GM12878 (cell line): ENCODE measurements around the gene MRPL55. TPM values are rescaled to one million over a fixed set of nuclear protein-coding genes. Genes with fewer than 3 reads are reported as not detected.

Experiments
- CBX3 ChIP-seq: fragments of 200-600 bp; sonication (generic); IDR thresholded peaks from 2 replicates; pipeline ENCODE4 v1.6.1; 2016; ENCODE audit warnings: low read depth, borderline replicate concordance
- CREM ChIP-seq: IDR thresholded peaks from 2 replicates; pipeline ENCODE4 v1.6.1; 2014; ENCODE audit warnings: antibody characterized with exemption, low read depth
- IRF4 ChIP-seq: IDR thresholded peaks from 2 replicates; pipeline ENCODE4 v1.6.1; 2011; ENCODE audit warnings: low read depth, low read length
- MYC ChIP-seq: IDR thresholded peaks from 2 replicates; pipeline ENCODE4 v1.6.1; 2011; ENCODE audit warnings: mild to moderate bottlenecking, low read length, moderate library complexity, inconsistent platforms; ENCODE audit not compliant: insufficient read depth, insufficient replicate concordance, insufficient read length, severe bottlenecking
- PAX5 ChIP-seq: IDR thresholded peaks from 2 replicates; pipeline ENCODE4 v1.6.1; 2011; ENCODE audit warnings: low read depth, low read length, borderline replicate concordance
- POLR2AphosphoS5 ChIP-seq: IDR thresholded peaks from 2 replicates; pipeline ENCODE4 v1.6.1; 2011; ENCODE audit warnings: mild to moderate bottlenecking, low read length, inconsistent platforms
- RCOR1 ChIP-seq: conservative IDR thresholded peaks from 2 replicates; pipeline ENCODE4 v1.6.1; 2012; ENCODE audit warnings: low read depth, low read length, improper control_type of control experiment
- SPI1 ChIP-seq: IDR thresholded peaks from 2 replicates; pipeline ENCODE4 v1.6.1; 2011; ENCODE audit warnings: low read depth, mild to moderate bottlenecking, low read length, moderate library complexity, borderline replicate concordance; ENCODE audit not compliant: insufficient read depth
- SUZ12 ChIP-seq: fragments of 200-600 bp; sonication (generic); IDR thresholded peaks from one replicate; pipeline ENCODE4 v1.6.1; 2018; ENCODE audit warnings: antibody characterized with exemption, mild to moderate bottlenecking; ENCODE audit not compliant: unreplicated experiment
- ZNF217 ChIP-seq: fragments of 450-650 bp; IDR thresholded peaks from 2 replicates; pipeline ENCODE4 v1.6.1; 2017; ENCODE audit warnings: antibody characterized with exemption, mild to moderate bottlenecking
- polyA plus RNA-seq, 11 experiments: library from polyadenylated mRNA; depleted of rRNA in 4 of 11; unstranded in 6 of 11; stranded (reverse) in 5 of 11; fragments of >200 nt; fragmentation: Nextera tagmentation in 4 of 11; fragmentation: Illumina TruSeq in 1 of 11; extraction: Ambion mirVana in 4 of 11; extraction: Trizol in 1 of 11; gene quantifications; 1 replicate in 1 of 11; 2 replicates in 10 of 11; pipeline versions ENCODE4 v1.2.1 to v1.2.3, GENCODE V29; 2011 to 2016; ENCODE audit warnings: inconsistent platforms in 2 of 11, missing spikeins in 2 of 11, low read depth in 1 of 11
- total RNA-seq, 4 experiments: library from RNA; depleted of rRNA in 3 of 4; stranded (reverse); fragments of >200 nt in 3 of 4; fragmentation: Illumina TruSeq in 1 of 4; extraction: Trizol in 1 of 4; gene quantifications; 2 replicates each; pipeline versions ENCODE4 v1.2.1 to v1.2.3, GENCODE V29; 2013 to 2021
- TF ChIP-seq, protein P1 (sequence below): fragments of 450-650 bp; IDR thresholded peaks from 2 replicates; pipeline ENCODE4 v1.6.1; 2017; ENCODE audit warnings: borderline replicate concordance
- TF ChIP-seq, protein P2 (sequence below): IDR thresholded peaks from 2 replicates; pipeline ENCODE4 v1.6.1; 2011; ENCODE audit warnings: low read depth, low read length, improper control_type of control experiment, borderline replicate concordance
- TF ChIP-seq, protein P3 (sequence below): fragments of 450-650 bp; formaldehyde crosslinking; IDR thresholded peaks from 2 replicates; pipeline ENCODE4 v1.4.0; 2020; ENCODE audit warnings: mild to moderate bottlenecking, moderate library complexity
- TF ChIP-seq, protein P4 (sequence below): IDR thresholded peaks from 2 replicates; pipeline ENCODE4 v1.6.1; 2012; ENCODE audit warnings: low read depth, low read length, improper control_type of control experiment
- TF ChIP-seq, protein P5 (sequence below): fragments of 450-650 bp; IDR thresholded peaks from 2 replicates; pipeline ENCODE4 v1.6.1; 2017; ENCODE audit warnings: mild to moderate bottlenecking, low read depth, inconsistent platforms; ENCODE audit not compliant: poor library complexity, severe bottlenecking

MRPL55 gene
- total and polyA plus RNA-seq, 10 of the 15 experiments (the other 5 are each of a cell fraction or from before 2014, with no cell fraction given) = 15.1 to 143 (median 55.8) TPM

DNA sequence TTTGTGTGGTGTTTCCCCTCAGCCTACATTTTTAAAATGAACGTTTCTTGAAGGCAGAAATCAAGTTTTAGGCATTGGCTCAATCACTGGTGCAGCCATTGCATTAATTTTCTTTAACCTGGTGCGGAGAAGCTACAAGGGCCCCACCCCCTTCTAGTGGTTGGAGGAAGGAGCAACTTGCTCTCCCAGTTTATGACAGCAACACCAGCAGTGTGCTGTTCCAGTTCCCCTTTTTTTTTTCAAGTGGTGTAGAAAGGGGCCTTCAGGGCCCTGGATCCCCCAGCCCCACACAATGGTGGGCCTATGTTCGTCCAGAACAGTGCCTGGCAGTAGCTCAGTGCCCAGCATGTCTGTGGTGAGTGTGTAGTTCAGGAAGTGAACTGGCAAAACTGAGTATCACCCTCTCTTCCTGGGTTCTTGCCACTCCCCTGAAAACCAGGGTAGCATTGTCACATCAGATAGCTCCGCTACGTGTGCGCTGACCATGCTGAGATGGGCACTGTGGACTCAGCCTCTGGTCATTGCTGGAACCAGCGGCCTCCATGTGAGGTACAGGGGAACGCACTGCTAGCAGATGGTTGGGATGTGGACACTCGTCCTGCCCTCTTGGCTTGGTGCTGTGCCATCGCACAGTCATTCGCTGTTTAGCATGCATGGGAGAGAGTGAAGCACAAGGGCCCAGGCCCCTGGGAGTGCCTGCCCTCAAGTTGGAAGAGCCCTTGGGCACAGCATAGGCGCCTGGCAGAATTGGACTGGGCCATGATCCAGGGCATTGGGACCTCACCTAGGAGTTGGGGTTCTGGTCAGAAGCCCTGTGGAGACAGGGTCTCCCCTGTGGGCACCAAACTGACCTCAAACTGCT is 19.3 kb downstream of the MRPL55 start (continued):
- TF ChIP-seq, protein P1, sequence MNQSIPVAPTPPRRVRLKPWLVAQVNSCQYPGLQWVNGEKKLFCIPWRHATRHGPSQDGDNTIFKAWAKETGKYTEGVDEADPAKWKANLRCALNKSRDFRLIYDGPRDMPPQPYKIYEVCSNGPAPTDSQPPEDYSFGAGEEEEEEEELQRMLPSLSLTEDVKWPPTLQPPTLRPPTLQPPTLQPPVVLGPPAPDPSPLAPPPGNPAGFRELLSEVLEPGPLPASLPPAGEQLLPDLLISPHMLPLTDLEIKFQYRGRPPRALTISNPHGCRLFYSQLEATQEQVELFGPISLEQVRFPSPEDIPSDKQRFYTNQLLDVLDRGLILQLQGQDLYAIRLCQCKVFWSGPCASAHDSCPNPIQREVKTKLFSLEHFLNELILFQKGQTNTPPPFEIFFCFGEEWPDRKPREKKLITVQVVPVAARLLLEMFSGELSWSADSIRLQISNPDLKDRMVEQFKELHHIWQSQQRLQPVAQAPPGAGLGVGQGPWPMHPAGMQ = no peak
- TF ChIP-seq, protein P2, sequence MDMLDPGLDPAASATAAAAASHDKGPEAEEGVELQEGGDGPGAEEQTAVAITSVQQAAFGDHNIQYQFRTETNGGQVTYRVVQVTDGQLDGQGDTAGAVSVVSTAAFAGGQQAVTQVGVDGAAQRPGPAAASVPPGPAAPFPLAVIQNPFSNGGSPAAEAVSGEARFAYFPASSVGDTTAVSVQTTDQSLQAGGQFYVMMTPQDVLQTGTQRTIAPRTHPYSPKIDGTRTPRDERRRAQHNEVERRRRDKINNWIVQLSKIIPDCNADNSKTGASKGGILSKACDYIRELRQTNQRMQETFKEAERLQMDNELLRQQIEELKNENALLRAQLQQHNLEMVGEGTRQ = no peak
- TF ChIP-seq PAX5 (no peak), ZNF217 (no peak), SPI1 (peak; percentile 93), MYC (no peak), CREM (no peak), CBX3 (no peak), RCOR1 (no peak), SUZ12 (no peak), POLR2AphosphoS5 (peak; percentile 25; the same call in 1 of the 2 replicates), IRF4 (no peak)
- TF ChIP-seq, protein P3, sequence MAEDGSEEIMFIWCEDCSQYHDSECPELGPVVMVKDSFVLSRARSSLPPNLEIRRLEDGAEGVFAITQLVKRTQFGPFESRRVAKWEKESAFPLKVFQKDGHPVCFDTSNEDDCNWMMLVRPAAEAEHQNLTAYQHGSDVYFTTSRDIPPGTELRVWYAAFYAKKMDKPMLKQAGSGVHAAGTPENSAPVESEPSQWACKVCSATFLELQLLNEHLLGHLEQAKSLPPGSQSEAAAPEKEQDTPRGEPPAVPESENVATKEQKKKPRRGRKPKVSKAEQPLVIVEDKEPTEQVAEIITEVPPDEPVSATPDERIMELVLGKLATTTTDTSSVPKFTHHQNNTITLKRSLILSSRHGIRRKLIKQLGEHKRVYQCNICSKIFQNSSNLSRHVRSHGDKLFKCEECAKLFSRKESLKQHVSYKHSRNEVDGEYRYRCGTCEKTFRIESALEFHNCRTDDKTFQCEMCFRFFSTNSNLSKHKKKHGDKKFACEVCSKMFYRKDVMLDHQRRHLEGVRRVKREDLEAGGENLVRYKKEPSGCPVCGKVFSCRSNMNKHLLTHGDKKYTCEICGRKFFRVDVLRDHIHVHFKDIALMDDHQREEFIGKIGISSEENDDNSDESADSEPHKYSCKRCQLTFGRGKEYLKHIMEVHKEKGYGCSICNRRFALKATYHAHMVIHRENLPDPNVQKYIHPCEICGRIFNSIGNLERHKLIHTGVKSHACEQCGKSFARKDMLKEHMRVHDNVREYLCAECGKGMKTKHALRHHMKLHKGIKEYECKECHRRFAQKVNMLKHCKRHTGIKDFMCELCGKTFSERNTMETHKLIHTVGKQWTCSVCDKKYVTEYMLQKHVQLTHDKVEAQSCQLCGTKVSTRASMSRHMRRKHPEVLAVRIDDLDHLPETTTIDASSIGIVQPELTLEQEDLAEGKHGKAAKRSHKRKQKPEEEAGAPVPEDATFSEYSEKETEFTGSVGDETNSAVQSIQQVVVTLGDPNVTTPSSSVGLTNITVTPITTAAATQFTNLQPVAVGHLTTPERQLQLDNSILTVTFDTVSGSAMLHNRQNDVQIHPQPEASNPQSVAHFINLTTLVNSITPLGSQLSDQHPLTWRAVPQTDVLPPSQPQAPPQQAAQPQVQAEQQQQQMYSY (CRISPR knock-in tag) = no peak
- TF ChIP-seq, protein P4, sequence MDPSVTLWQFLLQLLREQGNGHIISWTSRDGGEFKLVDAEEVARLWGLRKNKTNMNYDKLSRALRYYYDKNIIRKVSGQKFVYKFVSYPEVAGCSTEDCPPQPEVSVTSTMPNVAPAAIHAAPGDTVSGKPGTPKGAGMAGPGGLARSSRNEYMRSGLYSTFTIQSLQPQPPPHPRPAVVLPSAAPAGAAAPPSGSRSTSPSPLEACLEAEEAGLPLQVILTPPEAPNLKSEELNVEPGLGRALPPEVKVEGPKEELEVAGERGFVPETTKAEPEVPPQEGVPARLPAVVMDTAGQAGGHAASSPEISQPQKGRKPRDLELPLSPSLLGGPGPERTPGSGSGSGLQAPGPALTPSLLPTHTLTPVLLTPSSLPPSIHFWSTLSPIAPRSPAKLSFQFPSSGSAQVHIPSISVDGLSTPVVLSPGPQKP = no peak
- TF ChIP-seq, protein P5, sequence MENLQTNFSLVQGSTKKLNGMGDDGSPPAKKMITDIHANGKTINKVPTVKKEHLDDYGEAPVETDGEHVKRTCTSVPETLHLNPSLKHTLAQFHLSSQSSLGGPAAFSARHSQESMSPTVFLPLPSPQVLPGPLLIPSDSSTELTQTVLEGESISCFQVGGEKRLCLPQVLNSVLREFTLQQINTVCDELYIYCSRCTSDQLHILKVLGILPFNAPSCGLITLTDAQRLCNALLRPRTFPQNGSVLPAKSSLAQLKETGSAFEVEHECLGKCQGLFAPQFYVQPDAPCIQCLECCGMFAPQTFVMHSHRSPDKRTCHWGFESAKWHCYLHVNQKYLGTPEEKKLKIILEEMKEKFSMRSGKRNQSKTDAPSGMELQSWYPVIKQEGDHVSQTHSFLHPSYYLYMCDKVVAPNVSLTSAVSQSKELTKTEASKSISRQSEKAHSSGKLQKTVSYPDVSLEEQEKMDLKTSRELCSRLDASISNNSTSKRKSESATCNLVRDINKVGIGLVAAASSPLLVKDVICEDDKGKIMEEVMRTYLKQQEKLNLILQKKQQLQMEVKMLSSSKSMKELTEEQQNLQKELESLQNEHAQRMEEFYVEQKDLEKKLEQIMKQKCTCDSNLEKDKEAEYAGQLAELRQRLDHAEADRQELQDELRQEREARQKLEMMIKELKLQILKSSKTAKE = no peak
